ENCODE results near the gene SHLD1.

DNA sequence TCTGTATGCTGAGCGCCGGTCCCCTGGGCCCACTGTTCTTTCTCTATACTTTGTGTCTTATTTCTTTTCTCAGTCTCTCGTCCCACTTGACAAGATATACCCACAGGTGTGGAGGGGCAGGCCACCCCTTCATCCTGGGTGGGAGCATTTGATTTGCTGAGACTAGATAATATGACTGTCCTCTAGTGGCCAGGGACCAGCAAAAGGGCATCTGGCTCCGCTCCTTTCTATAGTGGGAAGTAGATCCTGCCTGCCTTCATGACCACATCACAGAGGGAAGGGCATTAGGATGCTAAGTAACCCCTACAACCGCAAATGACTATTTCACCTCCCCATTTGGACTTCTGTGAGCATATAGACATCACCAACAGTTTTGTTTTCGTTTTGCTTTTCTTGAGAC is 135.7 kb downstream of the SHLD1 start:
- TF ChIP-seq, protein P1, sequence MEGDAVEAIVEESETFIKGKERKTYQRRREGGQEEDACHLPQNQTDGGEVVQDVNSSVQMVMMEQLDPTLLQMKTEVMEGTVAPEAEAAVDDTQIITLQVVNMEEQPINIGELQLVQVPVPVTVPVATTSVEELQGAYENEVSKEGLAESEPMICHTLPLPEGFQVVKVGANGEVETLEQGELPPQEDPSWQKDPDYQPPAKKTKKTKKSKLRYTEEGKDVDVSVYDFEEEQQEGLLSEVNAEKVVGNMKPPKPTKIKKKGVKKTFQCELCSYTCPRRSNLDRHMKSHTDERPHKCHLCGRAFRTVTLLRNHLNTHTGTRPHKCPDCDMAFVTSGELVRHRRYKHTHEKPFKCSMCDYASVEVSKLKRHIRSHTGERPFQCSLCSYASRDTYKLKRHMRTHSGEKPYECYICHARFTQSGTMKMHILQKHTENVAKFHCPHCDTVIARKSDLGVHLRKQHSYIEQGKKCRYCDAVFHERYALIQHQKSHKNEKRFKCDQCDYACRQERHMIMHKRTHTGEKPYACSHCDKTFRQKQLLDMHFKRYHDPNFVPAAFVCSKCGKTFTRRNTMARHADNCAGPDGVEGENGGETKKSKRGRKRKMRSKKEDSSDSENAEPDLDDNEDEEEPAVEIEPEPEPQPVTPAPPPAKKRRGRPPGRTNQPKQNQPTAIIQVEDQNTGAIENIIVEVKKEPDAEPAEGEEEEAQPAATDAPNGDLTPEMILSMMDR (IDR thresholded peaks at IDR 0.05; ENCODE audit: low read length) = no peak
- no peak for TF ChIP-seq EZH2 (optimal IDR thresholded peaks at IDR 0.05; ENCODE audit: low read depth, low read length)

Data from MM.1S (cell line).